ENCODE results near the gene HDAC2.

DNA sequence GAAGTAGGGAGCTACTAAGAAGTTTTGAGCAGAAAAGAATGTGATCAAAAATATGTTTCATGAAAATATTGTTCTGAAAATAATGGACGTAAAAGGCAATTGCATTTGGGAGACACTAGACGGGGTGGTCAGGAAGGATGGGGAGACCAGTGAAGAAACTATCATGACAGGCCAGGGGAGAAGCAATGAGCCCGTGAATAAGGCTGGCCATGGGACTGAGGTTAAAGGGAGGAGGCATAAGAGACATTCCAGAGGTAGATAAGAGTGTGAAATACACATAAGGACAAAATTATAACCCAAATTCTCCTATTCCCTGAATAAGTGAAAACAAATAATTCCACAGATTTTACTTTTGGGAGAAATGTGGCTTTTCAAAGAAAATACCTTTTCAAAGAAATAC, 62.1 kb downstream of the HDAC2 start:
- TF ChIP-seq, protein P1, sequence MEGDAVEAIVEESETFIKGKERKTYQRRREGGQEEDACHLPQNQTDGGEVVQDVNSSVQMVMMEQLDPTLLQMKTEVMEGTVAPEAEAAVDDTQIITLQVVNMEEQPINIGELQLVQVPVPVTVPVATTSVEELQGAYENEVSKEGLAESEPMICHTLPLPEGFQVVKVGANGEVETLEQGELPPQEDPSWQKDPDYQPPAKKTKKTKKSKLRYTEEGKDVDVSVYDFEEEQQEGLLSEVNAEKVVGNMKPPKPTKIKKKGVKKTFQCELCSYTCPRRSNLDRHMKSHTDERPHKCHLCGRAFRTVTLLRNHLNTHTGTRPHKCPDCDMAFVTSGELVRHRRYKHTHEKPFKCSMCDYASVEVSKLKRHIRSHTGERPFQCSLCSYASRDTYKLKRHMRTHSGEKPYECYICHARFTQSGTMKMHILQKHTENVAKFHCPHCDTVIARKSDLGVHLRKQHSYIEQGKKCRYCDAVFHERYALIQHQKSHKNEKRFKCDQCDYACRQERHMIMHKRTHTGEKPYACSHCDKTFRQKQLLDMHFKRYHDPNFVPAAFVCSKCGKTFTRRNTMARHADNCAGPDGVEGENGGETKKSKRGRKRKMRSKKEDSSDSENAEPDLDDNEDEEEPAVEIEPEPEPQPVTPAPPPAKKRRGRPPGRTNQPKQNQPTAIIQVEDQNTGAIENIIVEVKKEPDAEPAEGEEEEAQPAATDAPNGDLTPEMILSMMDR (IDR thresholded peaks at IDR 0.05): no peak
- TF ChIP-seq TCF7L2 (IDR thresholded peaks at IDR 0.05; ENCODE audit: low read depth, low read length): no peak
- TF ChIP-seq, protein P2, sequence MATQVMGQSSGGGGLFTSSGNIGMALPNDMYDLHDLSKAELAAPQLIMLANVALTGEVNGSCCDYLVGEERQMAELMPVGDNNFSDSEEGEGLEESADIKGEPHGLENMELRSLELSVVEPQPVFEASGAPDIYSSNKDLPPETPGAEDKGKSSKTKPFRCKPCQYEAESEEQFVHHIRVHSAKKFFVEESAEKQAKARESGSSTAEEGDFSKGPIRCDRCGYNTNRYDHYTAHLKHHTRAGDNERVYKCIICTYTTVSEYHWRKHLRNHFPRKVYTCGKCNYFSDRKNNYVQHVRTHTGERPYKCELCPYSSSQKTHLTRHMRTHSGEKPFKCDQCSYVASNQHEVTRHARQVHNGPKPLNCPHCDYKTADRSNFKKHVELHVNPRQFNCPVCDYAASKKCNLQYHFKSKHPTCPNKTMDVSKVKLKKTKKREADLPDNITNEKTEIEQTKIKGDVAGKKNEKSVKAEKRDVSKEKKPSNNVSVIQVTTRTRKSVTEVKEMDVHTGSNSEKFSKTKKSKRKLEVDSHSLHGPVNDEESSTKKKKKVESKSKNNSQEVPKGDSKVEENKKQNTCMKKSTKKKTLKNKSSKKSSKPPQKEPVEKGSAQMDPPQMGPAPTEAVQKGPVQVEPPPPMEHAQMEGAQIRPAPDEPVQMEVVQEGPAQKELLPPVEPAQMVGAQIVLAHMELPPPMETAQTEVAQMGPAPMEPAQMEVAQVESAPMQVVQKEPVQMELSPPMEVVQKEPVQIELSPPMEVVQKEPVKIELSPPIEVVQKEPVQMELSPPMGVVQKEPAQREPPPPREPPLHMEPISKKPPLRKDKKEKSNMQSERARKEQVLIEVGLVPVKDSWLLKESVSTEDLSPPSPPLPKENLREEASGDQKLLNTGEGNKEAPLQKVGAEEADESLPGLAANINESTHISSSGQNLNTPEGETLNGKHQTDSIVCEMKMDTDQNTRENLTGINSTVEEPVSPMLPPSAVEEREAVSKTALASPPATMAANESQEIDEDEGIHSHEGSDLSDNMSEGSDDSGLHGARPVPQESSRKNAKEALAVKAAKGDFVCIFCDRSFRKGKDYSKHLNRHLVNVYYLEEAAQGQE (IDR thresholded peaks at IDR 0.05; ENCODE audit: insufficient read depth in 1 of 2, low read depth in 2 of 2, low read length in 1 of 2): no peak
- TF ChIP-seq SIN3A (IDR thresholded peaks at IDR 0.05; ENCODE audit: borderline replicate concordance, insufficient read depth, low read depth, low read length): no peak
- no peak for TF ChIP-seq POLR2AphosphoS5 (IDR thresholded peaks at IDR 0.05; ENCODE audit: low read depth, low read length)
